Measurements from ENCODE around the gene MAB21L1.

Gene MAB21L1

DNA sequence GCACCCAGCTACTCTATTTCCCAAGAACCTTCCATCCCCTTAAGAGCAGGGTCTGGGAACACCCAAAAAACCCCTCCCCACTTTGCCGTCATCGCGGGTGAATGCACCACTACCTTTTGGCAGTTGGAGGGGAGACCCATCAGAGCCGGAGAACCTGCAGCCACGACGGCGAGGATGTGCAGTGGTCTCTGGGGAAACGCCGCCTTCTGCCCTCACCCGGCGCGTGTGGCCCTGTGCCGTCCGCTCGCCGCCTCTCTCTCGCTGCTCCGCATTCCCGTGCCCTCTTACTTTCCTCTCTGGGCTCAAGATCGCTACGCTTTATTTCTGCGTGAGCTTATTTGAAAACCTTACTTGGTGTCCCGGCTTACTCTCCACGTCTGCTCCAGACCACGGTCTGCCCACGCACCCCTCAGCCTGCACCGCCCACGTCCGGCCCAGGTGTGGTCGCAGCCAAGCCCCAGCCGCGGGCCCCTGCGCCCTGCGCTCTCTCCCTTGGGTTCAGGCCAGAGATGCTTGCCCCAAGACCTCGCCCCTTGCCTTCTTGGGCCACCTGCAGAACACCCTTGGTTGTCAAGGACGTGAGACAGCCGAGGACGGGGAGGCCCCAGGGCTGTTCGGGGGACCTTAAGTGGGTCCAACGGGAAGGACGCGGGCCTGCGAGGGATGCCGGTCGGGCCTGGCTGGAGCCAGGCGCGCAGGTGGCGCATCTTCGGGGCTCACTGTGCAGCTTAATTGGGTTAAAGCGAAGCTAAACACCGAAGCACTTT is 2.0 kb upstream of the MAB21L1 start:
- Histone ChIP-seq H2BK120ac (ENCODE audit: low read depth, low read length) (peak overlapping the region; percentile 87), H3K4me2 (ENCODE audit: insufficient read depth, low read length, poor library complexity, severe bottlenecking) (peak overlapping the region; percentile 68), H3K27me3 (ENCODE audit: control insufficient read depth in 3 of 3, insufficient read depth in 3 of 3, low read depth in 1 of 3, low read length in 3 of 3) (peaks cover 13 to 40% (median 34%) of the 10 kb centered on the region in 3 experiments), H4K8ac (ENCODE audit: low read depth, low read length) (no peak overlapping the region), H3K36me3 (replicated peaks in 1 of 2; ENCODE audit: control insufficient read depth in 2 of 2, insufficient read depth in 2 of 2, low read length in 2 of 2) (no peaks in the 10 kb centered on the region), H2AFZ (ENCODE audit: low read length) (peak overlapping the region; percentile 79), H3K4me3 (ENCODE audit: low read length in 2 of 2) (peak overlapping the region; percentile 17 to 65), H3K4me1 (ENCODE audit: control insufficient read depth in 2 of 2, insufficient read depth in 1 of 2, low read depth in 1 of 2, low read length in 2 of 2) (peaks cover 10 to 25% of the 10 kb centered on the region in 2 donors), H2AK5ac (ENCODE audit: low read depth, low read length) (peak overlapping the region; percentile 54), H3K79me1 (ENCODE audit: low read depth, low read length) (no peaks in the 10 kb centered on the region), H3K23ac (ENCODE audit: low read depth, low read length, poor library complexity) (no peak overlapping the region), H3K4ac (ENCODE audit: low read length) (no peak overlapping the region), H2BK5ac (ENCODE audit: low read length) (no peak overlapping the region), H2BK12ac (ENCODE audit: low read length) (no peak overlapping the region), H4K91ac (ENCODE audit: low read depth, low read length, poor library complexity) (no peak overlapping the region), H3K14ac (ENCODE audit: low read length) (peak overlapping the region; percentile 91), H3K27ac (replicated peaks; ENCODE audit: low read length) (no peak overlapping the region), H3K9me3 (replicated peaks in 1 of 2; ENCODE audit: control insufficient read depth in 2 of 2, insufficient read depth in 1 of 2, low read depth in 1 of 2, low read length in 2 of 2) (no peaks in the 10 kb centered on the region), H2BK15ac (ENCODE audit: low read length) (peak overlapping the region; percentile 88), H3K18ac (ENCODE audit: low read length) (peak overlapping the region; percentile 83), H3K9ac (ENCODE audit: low read depth, low read length, poor library complexity) (peak overlapping the region; percentile 74)
- no CpG with 5 or more reads among the region's 51 CpGs for WGBS, 2 donors (ENCODE audit: extremely low coverage in 2 of 2, insufficient read length in 2 of 2, insufficient replicate concordance in 1 of 2)
- DNase-seq (ENCODE audit: low spot score): no peak

DNA sequence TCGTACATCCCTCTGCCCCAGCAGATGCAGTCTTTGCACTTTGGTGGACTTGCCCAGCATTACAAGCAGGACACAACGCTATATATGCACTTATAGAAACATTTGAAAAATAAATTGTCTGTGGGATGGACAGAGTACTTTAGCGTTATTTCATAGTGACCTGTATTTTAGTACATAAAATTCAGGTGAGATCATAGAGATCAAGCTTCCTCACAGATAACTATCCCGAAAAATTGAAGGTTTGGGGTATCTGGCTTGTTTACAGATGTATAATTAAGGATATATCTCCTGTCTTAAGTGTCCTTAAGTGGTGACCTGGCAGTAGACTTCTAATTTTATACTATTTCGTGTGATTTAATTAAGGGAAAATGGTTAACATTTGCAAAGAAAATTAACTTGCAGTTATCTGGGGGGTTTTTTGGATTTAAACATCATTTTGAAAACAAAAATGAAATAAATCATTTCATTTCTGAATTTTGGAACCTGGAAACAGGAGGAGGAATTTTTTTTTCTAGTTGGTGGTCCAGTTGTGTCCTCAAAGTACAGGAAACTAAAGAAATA is 977 bp upstream of the MAB21L1 start:
- H2BK120ac ChIP-seq (ENCODE audit: low read depth, low read length): no peak overlapping the region
- H3K27ac ChIP-seq (replicated peaks; ENCODE audit: low read length): no peak overlapping the region
- no peak overlapping the region for H4K8ac ChIP-seq (ENCODE audit: low read depth, low read length)
- no peak overlapping the region for H3K14ac ChIP-seq (ENCODE audit: low read length)
- H2BK15ac ChIP-seq (ENCODE audit: low read length): no peak overlapping the region
- no peak overlapping the region for H3K23ac ChIP-seq (ENCODE audit: low read depth, low read length, poor library complexity)
- no peak overlapping the region for H3K4ac ChIP-seq (ENCODE audit: low read length)
- no peaks in the 10 kb centered on the region for H3K36me3 ChIP-seq (replicated peaks in 1 of 2; ENCODE audit: control insufficient read depth in 2 of 2, insufficient read depth in 2 of 2, low read length in 2 of 2)
- H3K9ac ChIP-seq (ENCODE audit: low read depth, low read length, poor library complexity): no peak overlapping the region
- H3K27me3 ChIP-seq (ENCODE audit: control insufficient read depth in 3 of 3, insufficient read depth in 3 of 3, low read depth in 1 of 3, low read length in 3 of 3): peaks cover 13 to 44% (median 43%) of the 10 kb centered on the region in 3 experiments
- no peak overlapping the region for H4K91ac ChIP-seq (ENCODE audit: low read depth, low read length, poor library complexity)
- no peak overlapping the region for H3K4me3 ChIP-seq (ENCODE audit: low read length in 2 of 2)
- H3K9me3 ChIP-seq (replicated peaks in 1 of 2; ENCODE audit: control insufficient read depth in 2 of 2, insufficient read depth in 1 of 2, low read depth in 1 of 2, low read length in 2 of 2): no peaks in the 10 kb centered on the region
- no CpG with 5 or more reads among the region's 5 CpGs for WGBS, 2 donors (ENCODE audit: extremely low coverage in 2 of 2, insufficient read length in 2 of 2, insufficient replicate concordance in 1 of 2)
- no peak overlapping the region for H2AK5ac ChIP-seq (ENCODE audit: low read depth, low read length)
- no peaks in the 10 kb centered on the region for H3K79me1 ChIP-seq (ENCODE audit: low read depth, low read length)
- H2BK12ac ChIP-seq (ENCODE audit: low read length): no peak overlapping the region
- no peak for DNase-seq (ENCODE audit: low spot score)
- no peak overlapping the region for H3K4me2 ChIP-seq (ENCODE audit: insufficient read depth, low read length, poor library complexity, severe bottlenecking)
- H2AFZ ChIP-seq (ENCODE audit: low read length): no peak overlapping the region
- H3K4me1 ChIP-seq (ENCODE audit: control insufficient read depth in 2 of 2, insufficient read depth in 1 of 2, low read depth in 1 of 2, low read length in 2 of 2): peaks cover 10 to 25% of the 10 kb centered on the region in 2 donors
- no peak overlapping the region for H2BK5ac ChIP-seq (ENCODE audit: low read length)
- no peak overlapping the region for H3K18ac ChIP-seq (ENCODE audit: low read length)

DNA sequence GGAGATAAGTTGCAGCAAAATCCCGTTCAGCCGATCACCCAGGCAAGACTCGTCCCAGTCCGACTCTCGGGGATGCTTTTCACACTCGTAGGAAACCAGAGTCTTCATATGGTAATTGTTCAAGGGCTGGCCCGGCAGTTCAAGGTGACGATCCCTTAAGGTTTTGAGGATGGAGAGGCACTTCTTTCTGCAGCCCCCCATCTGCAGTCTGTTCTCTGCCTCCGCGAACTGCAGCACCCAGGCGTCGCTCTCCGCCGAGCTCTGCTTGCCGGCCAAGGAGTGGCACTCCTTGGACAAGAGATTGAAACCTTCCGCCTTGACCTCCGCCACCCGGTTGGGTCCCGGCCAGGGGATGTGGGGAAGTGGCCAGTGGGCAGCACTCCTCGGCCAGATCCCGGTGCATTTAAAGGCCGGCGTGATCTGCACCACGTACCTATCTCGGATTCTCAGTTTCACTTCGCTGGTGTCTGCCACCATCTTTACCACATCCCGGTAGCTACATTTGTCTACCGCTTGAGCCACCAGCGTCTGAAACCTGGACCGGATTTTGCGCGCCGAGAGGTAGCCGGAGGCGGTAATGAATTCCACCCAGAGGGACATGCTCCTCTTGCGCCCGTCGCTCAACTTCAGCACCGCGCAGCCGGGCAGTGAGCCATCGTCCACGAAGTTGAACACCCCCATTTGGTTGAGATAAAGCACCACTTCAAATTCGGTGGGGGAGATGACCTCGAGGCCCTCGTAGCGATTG is 1.1 kb downstream of the MAB21L1 start:
- Histone ChIP-seq H2BK120ac (ENCODE audit: low read depth, low read length) (no peak overlapping the region), H3K23ac (ENCODE audit: low read depth, low read length, poor library complexity) (peak overlapping the region; percentile 81), H4K8ac (ENCODE audit: low read depth, low read length) (no peak overlapping the region), H3K14ac (ENCODE audit: low read length) (peak overlapping the region; percentile 1), H3K36me3 (replicated peaks in 1 of 2; ENCODE audit: control insufficient read depth in 2 of 2, insufficient read depth in 2 of 2, low read length in 2 of 2) (no peaks in the 10 kb centered on the region), H2AK5ac (ENCODE audit: low read depth, low read length) (peak overlapping the region; percentile 45), H3K4me3 (ENCODE audit: low read length in 2 of 2) (peak overlapping the region; percentile 21 to 63), H3K9me3 (replicated peaks in 1 of 2; ENCODE audit: control insufficient read depth in 2 of 2, insufficient read depth in 1 of 2, low read depth in 1 of 2, low read length in 2 of 2) (no peaks in the 10 kb centered on the region), H2BK5ac (ENCODE audit: low read length) (no peak overlapping the region), H2AFZ (ENCODE audit: low read length) (peak overlapping the region; percentile 91), H3K18ac (ENCODE audit: low read length) (peak overlapping the region; percentile 68), H3K4ac (ENCODE audit: low read length) (no peak overlapping the region), H3K27ac (replicated peaks; ENCODE audit: low read length) (no peak overlapping the region), H3K27me3 (ENCODE audit: control insufficient read depth in 3 of 3, insufficient read depth in 3 of 3, low read depth in 1 of 3, low read length in 3 of 3) (peaks cover 16 to 55% (median 53%) of the 10 kb centered on the region in 3 experiments), H2BK15ac (ENCODE audit: low read length) (no peak overlapping the region), H3K9ac (ENCODE audit: low read depth, low read length, poor library complexity) (peak overlapping the region; percentile 39), H2BK12ac (ENCODE audit: low read length) (no peak overlapping the region), H3K4me1 (ENCODE audit: control insufficient read depth in 2 of 2, insufficient read depth in 1 of 2, low read depth in 1 of 2, low read length in 2 of 2) (peaks cover 13 to 28% of the 10 kb centered on the region in 2 donors), H3K4me2 (ENCODE audit: insufficient read depth, low read length, poor library complexity, severe bottlenecking) (peak overlapping the region; percentile 66), H3K79me1 (ENCODE audit: low read depth, low read length) (no peaks in the 10 kb centered on the region), H4K91ac (ENCODE audit: low read depth, low read length, poor library complexity) (no peak overlapping the region)
- DNase-seq (ENCODE audit: low spot score): peak; percentile 61
- WGBS, 2 donors (ENCODE audit: extremely low coverage in 2 of 2, insufficient read length in 2 of 2, insufficient replicate concordance in 1 of 2): no CpG with 5 or more reads among the region's 47 CpGs
